Eye (tissue), 1 donor: ENCODE data around the gene TIMMDC1.
"Not testable (repeated sequence)": the region's sequence is repeated elsewhere in the genome, so short reads cannot be mapped to it uniquely, and the experiment has no call there.

Source experiments
- DNase-seq: peaks from one replicate; pipeline ENCODE4 v3.0.0-alpha.2; 2015

Gene TIMMDC1

DNA sequence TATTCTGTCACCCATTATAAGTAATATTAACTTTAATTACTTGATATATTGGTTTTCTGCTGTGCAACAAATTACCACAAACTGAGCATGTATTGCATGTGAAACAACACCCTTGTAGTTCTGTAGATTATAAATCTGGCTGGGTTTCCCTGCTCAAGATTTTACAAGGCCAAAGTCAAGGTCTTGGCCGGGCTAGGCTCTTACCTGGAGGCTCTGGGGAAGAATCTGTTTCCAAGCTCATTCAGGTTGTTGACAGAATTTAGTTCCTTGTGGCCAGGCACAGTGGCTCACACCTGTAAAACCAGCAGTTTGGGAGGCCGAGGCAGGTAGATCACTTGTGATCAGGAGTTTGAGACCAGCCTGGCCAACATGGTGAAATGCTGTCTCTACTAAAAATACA is 16.3 kb downstream of the TIMMDC1 start:
- DNase-seq: no peak

DNA sequence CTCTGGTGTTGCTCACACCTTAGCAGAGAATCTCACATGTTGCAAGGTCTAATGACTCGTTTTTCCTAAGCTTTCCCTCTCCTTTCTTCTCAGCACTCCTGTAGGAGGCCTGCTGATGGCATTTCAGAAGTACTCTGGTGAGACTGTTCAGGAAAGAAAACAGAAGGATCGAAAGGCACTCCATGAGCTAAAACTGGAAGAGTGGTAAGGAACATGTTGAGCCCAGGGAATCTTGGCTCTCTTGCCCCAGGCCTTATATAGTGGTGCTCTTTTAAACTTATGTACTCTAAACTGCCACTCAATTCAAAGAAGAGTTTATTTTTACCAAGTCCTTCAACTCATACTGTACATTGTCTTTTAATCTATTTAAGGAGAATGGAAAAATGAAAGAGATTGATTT is 18.8 kb downstream of the TIMMDC1 start:
- no peak for DNase-seq

DNA sequence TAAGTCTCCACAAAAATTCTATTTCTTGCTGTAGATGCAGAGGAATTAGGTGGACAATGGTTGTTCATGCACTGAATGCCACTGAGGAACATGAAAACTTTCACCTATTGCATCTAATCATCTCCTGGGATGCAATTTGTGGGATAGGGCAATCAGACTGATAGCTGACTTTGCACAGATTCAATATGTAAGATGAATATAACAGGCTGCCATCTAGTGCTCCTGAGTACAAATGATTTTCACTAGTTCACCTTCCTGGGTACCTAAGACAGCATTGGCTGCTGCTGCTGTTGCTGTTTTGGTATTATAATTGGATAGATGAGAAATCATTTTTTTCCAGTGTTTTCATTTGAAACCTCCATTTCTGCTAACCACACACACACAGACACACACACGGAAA is 19.7 kb downstream of the TIMMDC1 start:
- DNase-seq: no peak

DNA sequence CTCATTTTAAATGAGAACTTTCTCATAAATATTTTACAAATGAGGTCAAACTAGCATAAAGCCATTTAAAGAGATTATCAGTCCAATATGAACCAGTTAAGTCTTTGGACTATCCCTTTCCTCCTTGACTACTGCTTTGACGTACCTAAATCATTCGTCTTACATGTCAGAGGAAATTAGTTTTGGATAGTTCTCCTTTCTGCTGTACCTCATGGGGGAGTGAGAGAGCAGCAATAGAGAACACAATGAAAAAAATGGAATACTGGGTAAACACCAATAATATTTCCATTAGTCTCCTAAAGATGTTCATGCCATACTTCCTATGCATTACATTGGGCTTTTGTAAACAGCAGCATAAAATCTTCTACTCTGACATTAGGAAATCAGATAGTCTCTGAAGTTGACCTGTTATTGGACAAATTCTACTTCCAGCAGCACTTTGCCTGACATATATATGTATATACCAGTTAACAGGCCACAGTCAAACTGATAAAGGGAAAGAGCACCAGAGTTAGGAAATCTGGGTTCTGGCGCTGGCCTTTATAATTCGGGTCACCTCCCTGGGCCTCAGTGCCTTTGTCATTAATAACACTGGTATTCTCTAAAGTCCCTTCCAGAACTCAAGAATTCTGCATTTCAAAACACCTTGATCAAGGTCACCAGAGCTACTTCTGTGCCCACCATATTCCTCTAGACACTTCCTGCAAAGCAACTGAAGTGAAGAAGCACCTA is 26.8 kb downstream of the TIMMDC1 start:
- no peak for DNase-seq

DNA sequence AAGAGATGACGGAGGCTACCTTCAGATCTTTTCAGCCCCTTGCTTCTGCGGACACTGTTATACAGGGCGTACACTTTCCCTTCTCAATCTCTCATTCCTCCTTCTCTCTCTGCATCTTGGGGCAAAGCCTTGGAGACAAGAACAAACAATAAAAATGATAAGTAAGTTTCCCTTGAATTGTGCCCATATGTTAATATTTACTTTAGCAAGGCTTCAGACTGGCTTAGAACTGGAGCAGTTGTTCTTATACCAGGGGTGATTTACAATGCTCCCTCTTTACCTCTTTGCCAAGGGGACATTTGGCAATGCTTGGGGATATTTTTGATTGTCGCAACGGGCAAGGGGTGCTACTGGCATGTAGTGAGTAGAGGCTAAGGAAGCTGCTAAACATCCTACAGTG is 29.4 kb downstream of the TIMMDC1 start:
- no peak for DNase-seq

DNA sequence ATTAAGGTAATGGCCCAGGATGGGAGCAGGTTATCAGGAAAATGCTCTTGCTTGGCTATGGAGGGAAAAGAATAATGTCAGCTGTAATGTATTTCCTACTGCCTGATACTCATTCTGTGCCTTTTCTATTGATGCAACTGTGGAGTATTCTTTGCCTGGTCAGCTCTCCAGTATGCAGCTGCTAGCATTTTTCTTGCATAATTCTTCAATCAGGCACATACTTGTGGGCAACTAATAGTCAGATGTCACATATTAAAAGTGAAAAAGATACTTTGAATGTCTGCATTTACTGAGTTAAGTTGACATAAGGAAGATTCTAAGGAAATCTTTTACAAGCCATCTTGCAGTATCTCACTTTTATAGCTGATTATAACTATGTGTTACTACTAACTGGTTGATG is 31.5 kb downstream of the TIMMDC1 start:
- no peak for DNase-seq

DNA sequence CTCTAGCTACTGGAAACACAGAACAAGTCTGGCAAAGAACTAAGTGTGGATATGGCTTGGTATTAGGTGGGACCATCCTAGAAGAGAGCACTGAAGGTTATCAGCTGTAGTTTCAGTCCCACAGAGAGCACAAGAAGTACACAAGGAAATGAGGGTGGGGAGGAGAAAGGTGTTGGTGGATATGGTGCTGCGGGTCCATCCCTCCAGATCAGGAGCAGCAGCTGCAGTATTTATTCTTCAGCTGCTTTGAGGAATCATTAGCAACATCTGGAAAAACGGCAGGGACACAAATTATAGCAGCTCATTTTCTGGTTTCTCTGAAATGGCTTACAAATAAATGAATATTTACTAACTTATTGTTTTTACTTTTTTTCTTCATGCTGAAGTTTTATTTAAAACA is 32.1 kb downstream of the TIMMDC1 start:
- DNase-seq: no peak

DNA sequence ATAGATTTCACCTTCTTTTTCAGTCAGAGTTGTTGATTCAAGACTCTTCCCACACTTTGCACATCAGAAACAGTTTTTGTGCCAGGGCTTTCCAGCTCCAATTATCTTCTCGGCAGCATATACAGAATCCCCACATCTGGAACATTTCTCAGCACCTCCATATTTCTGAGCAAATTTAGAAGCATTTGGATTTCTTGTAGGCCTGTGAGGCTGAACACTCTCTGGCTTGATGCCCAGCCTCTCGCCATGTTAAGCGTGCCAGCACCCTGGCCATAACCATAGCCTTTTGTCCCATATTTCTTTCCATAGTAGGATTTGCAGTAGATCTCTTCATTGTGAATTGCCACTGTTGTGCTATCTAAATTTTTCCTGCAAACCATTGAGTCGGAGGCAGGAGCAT is 32.8 kb downstream of the TIMMDC1 start:
- DNase-seq: no peak

DNA sequence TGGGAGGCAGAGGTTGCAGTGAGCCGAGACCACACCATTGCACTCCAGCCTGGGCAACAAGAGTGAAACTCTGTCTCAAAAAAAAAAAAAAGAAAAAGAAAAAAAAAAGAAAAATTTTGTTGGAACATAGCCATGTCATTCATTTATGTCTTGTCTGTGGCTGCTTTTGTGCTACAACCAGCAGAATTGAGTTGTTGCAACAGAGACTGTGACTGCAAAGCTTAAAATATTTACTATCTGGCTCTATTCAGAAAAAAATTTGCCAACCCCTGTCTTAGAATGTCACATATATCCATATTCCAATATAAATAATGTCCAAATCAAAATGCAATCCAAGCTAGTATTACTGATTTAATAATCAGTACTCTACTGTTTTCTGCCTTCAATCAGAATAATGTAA is 35.9 kb downstream of the TIMMDC1 start:
- DNase-seq: no peak

DNA sequence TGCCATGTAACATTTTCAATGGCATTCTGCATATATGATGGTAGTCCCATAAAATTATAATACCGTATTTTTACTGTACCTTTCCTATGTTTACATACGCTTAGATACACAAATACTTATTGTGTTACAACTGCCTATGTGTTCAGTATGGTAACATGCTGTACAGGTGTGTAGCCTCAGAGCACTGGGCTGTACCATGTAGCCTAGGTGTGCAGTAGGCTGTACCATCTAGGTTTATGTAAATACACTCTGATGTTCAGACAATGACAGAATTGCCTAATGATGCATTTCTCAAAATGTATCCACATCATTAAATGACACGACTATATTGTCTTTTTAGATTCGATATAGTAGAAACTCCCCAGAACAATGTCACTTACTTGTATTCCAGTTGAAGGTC is 38.4 kb downstream of the TIMMDC1 start:
- no peak for DNase-seq

DNA sequence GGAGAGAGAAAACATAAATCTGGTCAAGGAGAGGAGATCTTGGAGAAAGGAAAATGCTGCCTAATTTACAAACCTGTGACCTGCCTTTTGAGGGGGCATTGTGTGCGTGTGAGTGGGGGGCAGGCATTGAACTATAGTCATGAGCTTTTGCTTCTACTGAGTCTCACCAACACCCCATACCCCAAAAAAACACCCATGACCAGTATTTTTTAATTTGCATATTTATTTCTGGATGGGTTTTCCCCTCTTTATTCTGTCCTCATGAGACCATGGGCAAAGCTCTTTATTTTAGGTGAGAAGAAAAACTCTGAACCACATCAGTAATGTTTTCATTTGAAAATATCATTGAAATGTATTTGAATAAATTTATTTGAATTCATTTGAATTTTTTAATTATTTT is 40.4 kb downstream of the TIMMDC1 start:
- no peak for DNase-seq

DNA sequence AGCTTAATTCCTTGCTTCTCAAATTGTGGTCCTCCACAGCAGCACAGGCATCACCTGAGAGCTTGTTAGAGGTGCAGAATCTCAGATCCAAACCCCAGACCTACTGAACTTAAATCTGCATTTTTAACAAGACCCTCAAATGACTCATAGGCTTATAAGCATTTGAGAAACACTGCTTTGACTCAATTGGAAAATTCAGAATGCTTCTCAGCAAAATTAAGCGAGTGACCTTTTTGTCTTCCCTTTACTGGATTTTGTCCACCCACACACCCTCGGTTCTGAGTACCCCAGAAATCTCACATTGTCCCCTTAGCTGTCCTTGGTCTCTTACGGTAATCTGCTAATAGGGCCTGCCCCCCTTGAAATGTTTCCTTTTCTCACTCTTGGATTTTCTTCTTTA is 43.2 kb downstream of the TIMMDC1 start:
- DNase-seq: no peak

DNA sequence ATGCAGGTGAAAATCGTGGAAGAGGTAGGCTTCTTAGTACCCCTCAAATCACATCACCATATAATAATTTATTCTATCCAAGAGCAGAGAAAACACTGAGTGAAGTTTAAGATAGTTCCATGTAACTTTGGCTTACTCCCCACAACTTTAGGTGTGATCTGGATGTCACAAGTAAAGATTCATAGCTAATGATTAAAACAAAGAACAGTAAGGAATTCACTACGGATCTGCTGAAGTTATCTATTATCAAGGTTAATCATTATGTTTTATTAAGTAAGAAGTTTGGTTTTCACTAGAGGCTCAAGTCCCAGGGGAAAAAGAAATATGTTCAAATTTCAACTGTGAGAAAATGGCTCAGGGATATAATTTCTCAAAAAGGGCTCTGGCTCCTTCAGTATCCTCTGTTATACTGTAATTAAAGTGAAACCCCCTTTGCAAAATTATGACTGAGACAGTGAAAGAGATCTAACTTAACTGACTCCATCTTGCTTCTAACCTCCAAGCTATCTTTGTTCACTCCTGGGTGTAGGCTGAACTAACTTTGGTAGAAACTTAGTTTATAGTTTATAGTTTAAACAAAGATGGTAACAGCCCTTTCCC is 43.9 kb downstream of the TIMMDC1 start:
- DNase-seq: no peak

DNA sequence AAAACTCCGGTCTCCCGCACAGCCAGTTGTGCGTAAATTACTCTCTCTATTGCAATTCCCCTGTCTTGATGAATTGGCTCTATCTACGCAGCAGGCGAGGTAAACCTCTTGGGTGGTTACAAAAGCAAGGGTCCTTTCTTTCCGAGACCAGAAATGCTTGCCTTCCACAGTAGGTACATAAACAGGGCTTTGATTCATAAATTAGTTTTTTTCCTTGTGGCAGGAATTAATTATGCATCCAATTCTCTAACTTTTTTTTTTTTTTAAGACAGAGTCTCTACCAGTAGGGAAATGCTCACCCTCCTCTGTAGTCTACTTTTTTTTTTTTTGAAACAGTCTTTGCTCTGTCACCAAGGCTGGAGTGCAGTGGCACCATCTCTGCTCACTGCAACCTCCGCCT is 44.8 kb downstream of the TIMMDC1 start:
- DNase-seq: no peak

DNA sequence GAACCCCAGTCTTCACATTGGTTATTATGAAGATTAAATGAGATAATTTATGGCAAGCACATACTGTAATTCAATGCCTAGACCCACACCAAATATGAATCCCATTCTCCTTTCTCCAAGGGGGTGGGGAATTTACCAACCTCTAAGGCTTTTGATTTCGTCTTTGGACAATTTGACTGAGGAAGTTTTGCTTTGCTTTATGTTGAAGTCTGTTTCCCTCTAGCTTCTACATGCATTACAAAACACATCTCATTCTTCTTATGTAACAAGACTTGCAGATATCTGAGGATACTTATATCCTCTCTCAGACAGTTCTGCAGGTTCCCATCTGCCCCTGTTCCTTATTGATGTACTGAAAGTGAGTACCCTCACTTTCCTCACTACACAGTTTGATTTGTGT is 48.9 kb downstream of the TIMMDC1 start:
- DNase-seq: no peak

DNA sequence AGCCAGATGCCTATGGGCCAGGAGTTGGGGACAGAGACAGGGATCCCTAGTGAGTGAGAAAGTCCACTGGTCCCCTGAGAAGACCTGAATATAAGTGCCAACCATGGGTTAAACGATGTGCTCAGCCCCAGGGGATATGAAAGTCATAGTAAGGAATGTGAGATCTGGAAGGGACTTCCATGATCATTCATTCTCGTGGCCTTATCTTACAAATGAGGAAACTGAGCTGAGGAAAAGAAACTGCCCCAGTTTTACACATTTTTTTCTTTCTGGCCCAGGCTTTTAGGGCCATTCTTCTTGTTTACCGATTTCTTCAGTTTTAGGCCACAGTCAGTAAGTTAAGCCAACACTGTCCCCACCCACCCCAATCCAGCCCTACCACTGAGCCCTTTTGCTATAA is 50.0 kb downstream of the TIMMDC1 start:
- DNase-seq: no peak

DNA sequence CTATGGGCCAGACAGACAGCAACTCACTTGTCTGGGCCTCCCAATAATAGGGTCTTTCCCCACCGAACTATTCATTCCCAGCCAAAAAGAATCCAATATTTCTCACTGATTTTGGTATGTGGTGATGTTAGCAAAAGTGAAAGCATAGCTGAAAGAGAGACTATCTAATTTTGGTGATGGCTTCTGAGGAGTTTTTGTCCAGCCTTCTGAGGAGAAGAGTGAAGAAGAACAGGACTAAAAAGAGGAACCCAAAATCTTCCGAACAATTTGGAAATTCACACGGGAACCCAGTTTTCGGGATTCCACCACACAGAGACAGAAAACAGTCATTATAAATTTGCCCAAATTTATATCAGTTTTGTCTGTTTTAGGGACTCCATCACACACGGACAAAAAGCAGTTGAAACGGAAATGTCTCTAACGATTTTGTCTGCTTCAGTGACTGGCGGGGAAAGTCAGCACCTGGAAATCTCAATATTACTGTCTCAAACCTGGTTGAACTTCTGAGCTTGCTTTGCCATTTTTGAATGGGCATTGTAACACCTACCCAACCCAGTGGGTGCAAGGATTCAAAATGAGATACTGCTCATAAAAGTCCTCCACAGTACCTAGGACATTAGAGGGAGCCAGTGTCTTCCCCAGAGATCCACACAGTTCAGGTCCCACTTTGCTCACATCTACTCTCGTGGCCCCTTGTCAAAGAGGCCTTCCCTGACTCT is 52.0 kb downstream of the TIMMDC1 start:
- no peak for DNase-seq

DNA sequence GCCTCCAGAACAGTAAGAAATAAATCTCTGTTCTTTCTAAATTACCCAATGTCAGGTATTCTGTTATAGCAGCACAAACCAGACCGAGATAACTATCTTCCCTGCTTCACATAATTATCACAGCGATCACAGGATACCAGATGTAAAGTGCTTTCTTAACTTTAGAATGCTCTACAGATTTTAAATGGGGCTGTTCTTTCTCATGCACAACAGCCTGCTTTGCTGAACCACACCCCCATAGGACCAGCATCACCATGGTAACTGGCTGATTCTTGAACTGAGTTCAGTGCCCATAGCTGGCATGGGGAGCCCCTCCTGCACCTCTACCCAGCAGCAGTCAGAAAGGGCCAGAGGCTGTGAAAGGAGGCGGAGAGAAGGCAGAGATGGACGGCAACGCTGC is 53.3 kb downstream of the TIMMDC1 start:
- DNase-seq: no peak

DNA sequence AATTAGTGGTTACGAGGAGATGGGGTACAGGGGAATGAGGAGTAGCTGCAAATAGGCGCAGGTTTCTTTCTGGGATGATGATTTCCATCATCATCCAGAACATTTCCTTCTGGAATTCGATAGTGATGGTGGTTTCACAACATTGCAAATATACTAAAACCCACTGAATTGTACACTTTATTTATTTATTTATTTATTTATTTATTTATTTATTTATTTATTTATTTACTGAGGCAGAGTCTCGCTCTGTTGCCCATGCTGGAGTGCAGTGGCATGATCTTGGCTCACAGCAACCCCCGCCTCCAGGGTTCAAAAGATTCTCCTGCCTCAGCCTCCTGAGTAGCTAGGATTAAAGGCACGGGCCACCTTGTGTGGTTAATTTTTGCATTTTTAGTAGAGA is 54.6 kb downstream of the TIMMDC1 start:
- not testable (repeated sequence) for DNase-seq

DNA sequence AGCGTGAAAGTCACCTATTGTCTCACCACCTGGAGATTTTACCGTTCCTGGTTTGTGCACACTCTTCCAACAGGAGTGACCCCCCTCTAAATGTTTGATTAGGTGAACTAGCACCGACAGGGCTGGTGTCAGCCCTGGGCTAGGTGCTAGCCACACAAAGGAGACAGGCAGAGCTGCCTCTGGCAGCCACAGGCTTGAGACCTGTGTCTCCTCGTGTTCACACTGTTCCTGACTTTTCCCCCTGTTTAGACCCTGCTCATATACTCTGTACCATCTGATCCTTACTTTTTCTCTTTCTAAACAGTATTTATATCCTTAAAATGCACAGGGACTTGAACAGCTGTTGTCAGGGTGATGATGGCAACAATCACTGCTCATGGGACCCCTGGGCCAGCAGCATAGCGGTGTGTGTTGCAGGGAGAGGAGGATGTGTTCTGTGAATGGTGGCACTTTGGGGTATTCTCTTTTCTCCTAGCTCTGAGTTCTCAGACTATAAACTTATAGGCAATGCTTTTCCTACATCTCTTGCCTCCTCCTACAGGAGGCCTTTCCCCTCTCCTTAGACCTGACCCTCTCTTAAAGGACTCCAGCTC is 55.6 kb downstream of the TIMMDC1 start:
- no peak for DNase-seq

DNA sequence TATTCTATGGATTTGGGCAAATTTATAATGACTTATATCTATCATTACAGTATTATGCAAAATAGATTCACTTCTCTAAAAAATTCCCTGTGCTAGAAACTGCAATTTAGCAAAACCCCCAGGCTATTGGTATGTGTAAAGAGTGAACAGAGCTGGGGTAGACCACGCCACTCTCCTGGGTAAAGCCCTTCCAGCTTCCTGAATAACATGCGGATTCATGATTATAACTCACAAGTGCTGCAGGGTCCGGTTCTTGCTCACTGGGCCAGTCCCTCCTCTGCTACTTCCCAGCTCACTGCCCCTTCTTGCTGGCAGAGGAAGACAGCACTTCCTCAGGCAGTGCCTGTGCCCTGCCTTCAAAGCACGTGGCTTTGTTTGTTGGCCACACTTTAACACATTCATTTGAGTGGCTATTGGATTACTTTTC is 57.0 kb downstream of the TIMMDC1 start:
- no peak for DNase-seq

DNA sequence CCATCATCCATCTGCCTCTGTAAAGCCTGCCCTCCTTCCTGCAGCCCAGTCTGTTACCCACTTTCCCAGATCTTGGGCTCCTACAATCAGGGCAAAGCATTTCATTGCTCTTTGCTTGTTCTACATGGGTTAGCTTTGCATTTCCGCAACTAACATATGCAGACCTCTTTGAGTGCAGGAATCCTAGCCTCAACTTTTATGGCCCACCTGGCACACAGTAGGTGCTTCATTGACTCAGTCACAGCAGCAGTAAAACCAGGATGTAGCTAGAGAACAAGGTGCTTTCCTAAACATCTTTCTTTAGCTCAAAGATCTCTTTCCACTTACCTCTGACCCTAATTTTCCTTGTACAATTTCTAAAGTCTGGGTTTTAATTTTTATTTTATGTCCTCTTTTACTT is 57.6 kb downstream of the TIMMDC1 start:
- DNase-seq: no peak

DNA sequence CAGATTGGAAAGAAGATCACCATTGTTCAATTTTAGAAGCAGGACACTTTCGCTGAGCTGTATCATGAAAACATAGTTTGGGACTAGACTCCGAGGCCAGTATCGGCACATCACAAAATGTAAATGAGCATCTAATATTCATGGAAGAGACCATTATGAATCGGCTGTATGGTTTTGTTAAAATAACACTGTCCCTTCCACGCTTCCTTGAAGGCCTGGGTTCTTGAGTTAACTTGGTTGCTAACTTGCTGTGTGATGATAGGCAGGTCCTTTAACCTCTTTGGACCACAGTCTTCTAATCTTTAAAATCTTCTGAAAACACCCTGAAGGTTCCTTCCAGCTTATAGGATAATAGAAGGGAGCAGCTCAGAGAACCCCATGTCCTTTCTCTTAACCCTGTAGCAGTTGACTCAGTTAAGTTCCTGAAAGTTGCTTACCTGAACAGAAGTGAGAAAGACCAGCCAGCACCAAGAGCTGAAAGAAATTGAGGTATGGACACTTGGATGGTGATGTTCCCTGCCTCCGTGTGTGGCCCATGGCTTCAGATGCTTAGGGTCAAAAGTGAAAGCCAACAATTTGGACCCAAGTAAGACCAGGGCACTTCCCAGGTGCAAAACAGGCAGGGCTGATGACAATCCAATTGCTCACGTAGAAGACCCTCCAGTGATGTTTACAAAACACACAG is 59.0 kb downstream of the TIMMDC1 start:
- DNase-seq: no peak
